ENCODE results near the gene MEIS1.

MEIS1 gene

DNA sequence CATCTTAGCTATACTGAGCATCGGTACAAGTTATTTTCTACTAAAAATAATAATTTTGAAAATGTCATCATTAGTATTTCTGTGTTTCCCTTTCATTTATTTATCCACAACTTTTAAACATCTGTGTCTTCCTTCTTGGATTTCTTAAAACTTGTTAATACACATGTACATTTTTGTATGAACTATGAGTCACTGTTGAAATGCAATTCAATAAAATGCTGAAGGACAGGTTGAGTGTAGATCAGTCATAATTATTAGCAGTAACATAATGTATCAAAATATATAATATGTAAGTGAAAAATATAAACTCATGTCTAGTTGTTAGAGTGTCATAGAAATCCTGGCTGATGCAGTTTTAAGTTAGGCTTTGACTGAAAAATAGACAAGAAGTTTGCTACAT is 115.9 kb downstream of the MEIS1 start:
- TF ChIP-seq, protein P1, sequence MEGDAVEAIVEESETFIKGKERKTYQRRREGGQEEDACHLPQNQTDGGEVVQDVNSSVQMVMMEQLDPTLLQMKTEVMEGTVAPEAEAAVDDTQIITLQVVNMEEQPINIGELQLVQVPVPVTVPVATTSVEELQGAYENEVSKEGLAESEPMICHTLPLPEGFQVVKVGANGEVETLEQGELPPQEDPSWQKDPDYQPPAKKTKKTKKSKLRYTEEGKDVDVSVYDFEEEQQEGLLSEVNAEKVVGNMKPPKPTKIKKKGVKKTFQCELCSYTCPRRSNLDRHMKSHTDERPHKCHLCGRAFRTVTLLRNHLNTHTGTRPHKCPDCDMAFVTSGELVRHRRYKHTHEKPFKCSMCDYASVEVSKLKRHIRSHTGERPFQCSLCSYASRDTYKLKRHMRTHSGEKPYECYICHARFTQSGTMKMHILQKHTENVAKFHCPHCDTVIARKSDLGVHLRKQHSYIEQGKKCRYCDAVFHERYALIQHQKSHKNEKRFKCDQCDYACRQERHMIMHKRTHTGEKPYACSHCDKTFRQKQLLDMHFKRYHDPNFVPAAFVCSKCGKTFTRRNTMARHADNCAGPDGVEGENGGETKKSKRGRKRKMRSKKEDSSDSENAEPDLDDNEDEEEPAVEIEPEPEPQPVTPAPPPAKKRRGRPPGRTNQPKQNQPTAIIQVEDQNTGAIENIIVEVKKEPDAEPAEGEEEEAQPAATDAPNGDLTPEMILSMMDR (conservative IDR thresholded peaks at IDR 0.05; ENCODE audit: control insufficient read depth, insufficient read depth, low read depth, low read length) = no peak
- DNase-seq (ENCODE audit: low read depth) = no peak
- H3K4me3 ChIP-seq (ENCODE audit: control insufficient read depth, low read depth, low read length) = no peak overlapping the region

GRCh38 chr2:66553370-66553769 is 118.4 kb downstream of the MEIS1 start:
- no peak for DNase-seq (ENCODE audit: low read depth)
- TF ChIP-seq, protein P1 (conservative IDR thresholded peaks at IDR 0.05; ENCODE audit: control insufficient read depth, insufficient read depth, low read depth, low read length) = no peak
- H3K4me3 ChIP-seq (ENCODE audit: control insufficient read depth, low read depth, low read length) = no peak overlapping the region

GRCh38 chr2:66555091-66555490 is 120.2 kb downstream of the MEIS1 start:
- no peak overlapping the region for H3K4me3 ChIP-seq (ENCODE audit: control insufficient read depth, low read depth, low read length)
- TF ChIP-seq, protein P1 (conservative IDR thresholded peaks at IDR 0.05; ENCODE audit: control insufficient read depth, insufficient read depth, low read depth, low read length) = no peak
- peak; percentile 51 for DNase-seq (ENCODE audit: low read depth)

GRCh38 chr2:66555501-66556324 is 120.8 kb downstream of the MEIS1 start:
- peak overlapping the region; percentile 22 for H3K4me3 ChIP-seq (ENCODE audit: control insufficient read depth, low read depth, low read length)
- peak; percentile 44 for DNase-seq (ENCODE audit: low read depth)
- TF ChIP-seq, protein P1 (conservative IDR thresholded peaks at IDR 0.05; ENCODE audit: control insufficient read depth, insufficient read depth, low read depth, low read length) = no peak

GRCh38 chr2:66559672-66560071 is 124.7 kb downstream of the MEIS1 start:
- H3K4me3 ChIP-seq (ENCODE audit: control insufficient read depth, low read depth, low read length) = no peak overlapping the region
- TF ChIP-seq, protein P1 (conservative IDR thresholded peaks at IDR 0.05; ENCODE audit: control insufficient read depth, insufficient read depth, low read depth, low read length) = no peak
- DNase-seq (ENCODE audit: low read depth) = no peak

DNA sequence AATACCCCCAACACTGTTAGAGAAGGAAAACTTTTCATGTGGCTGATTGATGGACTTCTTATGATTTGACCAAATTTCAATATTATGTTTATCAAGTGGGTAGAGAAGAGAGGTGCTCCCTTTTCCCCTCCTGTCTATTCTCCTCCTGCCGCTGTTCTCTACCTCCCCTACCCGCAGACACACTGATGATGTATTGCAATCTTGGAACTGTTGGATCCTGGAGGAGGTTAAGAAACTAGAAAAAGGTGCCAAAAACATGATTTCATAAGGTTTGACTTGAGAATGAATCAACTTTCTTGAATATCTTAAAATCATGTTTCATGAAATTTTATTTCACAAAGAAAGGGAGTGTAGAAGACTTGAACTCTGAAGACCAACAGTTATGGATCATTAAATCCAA is 125.8 kb downstream of the MEIS1 start:
- no peak overlapping the region for H3K4me3 ChIP-seq (ENCODE audit: control insufficient read depth, low read depth, low read length)
- peak; percentile 42 for DNase-seq (ENCODE audit: low read depth)
- TF ChIP-seq, protein P1 (conservative IDR thresholded peaks at IDR 0.05; ENCODE audit: control insufficient read depth, insufficient read depth, low read depth, low read length) = no peak

Data from fibroblast of mammary gland (primary cell).